VCaP (cell line): ENCODE measurements around the gene TTC34.

Experiments
- H3K27ac ChIP-seq: fragments of 450-650 bp; 2 replicates; pipeline ENCODE4 v1.5.1; 2017
- CTCF ChIP-seq: fragments of 450-650 bp; conservative IDR thresholded peaks from 2 replicates; pipeline ENCODE4 v1.5.1; 2017; ENCODE audit warnings: mild to moderate bottlenecking, moderate library complexity

TTC34 gene

GRCh38 chr1:2820731-2821372 is 19.4 kb upstream of the TTC34 start:
- TF ChIP-seq CTCF, result no peak
- no peak overlapping the region for H3K27ac ChIP-seq

GRCh38 chr1:2819831-2820730 is 18.6 kb upstream of the TTC34 start:
- TF ChIP-seq CTCF, result no peak
- no peak overlapping the region for H3K27ac ChIP-seq

GRCh38 chr1:2819429-2819828 is 17.9 kb upstream of the TTC34 start:
- H3K27ac ChIP-seq, result no peak overlapping the region
- TF ChIP-seq CTCF, result no peak

GRCh38 chr1:2817784-2818564 is 16.5 kb upstream of the TTC34 start:
- no peak for TF ChIP-seq CTCF
- H3K27ac ChIP-seq, result no peak overlapping the region

- H3K27ac ChIP-seq, result no peak overlapping the region
- no peak for TF ChIP-seq CTCF
These were observed 15.3 kb upstream of the TTC34 start for GRCh38 chr1:2816786-2817185.

- H3K27ac ChIP-seq, result no peak overlapping the region
- TF ChIP-seq CTCF, result no peak
These were observed 14.1 kb upstream of the TTC34 start for GRCh38 chr1:2815551-2815950.

GRCh38 chr1:2814511-2815075 is 13.1 kb upstream of the TTC34 start:
- H3K27ac ChIP-seq, result no peak overlapping the region
- no peak for TF ChIP-seq CTCF
